ENCODE measurements around the gene REP15. TPM values are rescaled to one million over a fixed set of nuclear protein-coding genes. Genes with fewer than 3 reads are reported as not detected.

The REP15 gene
- total and polyA plus RNA-seq, 2 donors (not counting 1 experiment from before 2014, with no cell fraction given) = 0.78 to 0.99 TPM

DNA sequence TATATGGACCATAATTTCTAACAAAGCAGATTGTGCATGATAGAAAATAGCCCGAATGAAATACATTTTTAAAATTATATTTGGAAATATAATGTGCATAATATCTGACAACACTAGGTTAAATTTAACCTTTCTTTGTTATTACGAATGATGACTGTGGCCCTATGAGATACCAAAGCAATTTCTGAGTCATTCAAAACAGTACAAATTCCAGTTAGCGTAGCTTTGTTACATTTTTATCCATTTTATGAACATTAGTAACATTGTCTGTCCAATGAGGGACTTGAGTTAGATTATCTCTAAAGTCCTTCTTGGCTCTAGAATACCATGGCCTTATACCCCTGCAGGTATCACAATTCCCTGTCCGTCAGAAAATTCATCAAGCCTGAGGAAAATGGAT, 39.0 kb upstream of the REP15 start:
- Histone ChIP-seq H3K9me3 (ENCODE audit: control insufficient read depth, insufficient read depth, low read depth, low read length) (no peaks in the 10 kb centered on the region), H3K27ac (ENCODE audit: insufficient read depth, low read length) (no peak overlapping the region), H4K20me1 (ENCODE audit: control insufficient read depth, extremely low read depth, insufficient read depth, low read length) (no peaks in the 10 kb centered on the region), H3K9ac (ENCODE audit: insufficient read depth, low read length) (no peak overlapping the region), H3K79me2 (ENCODE audit: control insufficient read depth, insufficient read depth, low read length) (no peaks in the 10 kb centered on the region), H3K27me3 (ENCODE audit: control insufficient read depth, insufficient read depth, low read length) (no peaks in the 10 kb centered on the region), H3K36me3 (ENCODE audit: control insufficient read depth, insufficient read depth, low read length) (no peaks in the 10 kb centered on the region), H2AFZ (ENCODE audit: low read length) (no peak overlapping the region), H3K4me2 (ENCODE audit: extremely low read depth, insufficient read depth, low read length) (no peak overlapping the region), H3K4me3 (replicated peaks in 1 of 4; ENCODE audit: control extremely low read depth in 1 of 4, insufficient read depth in 1 of 4, low read depth in 3 of 4, low read length in 4 of 4) (no peak overlapping the region), H3K4me1 (ENCODE audit: control insufficient read depth, extremely low read depth, insufficient read depth, low read length) (no peaks in the 10 kb centered on the region)
- DNase-seq (ENCODE audit: low read depth in 2 of 2) = peak; percentile 25 to 39
- TF ChIP-seq, protein P1, sequence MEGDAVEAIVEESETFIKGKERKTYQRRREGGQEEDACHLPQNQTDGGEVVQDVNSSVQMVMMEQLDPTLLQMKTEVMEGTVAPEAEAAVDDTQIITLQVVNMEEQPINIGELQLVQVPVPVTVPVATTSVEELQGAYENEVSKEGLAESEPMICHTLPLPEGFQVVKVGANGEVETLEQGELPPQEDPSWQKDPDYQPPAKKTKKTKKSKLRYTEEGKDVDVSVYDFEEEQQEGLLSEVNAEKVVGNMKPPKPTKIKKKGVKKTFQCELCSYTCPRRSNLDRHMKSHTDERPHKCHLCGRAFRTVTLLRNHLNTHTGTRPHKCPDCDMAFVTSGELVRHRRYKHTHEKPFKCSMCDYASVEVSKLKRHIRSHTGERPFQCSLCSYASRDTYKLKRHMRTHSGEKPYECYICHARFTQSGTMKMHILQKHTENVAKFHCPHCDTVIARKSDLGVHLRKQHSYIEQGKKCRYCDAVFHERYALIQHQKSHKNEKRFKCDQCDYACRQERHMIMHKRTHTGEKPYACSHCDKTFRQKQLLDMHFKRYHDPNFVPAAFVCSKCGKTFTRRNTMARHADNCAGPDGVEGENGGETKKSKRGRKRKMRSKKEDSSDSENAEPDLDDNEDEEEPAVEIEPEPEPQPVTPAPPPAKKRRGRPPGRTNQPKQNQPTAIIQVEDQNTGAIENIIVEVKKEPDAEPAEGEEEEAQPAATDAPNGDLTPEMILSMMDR (conservative IDR thresholded peaks at IDR 0.05 in 1 of 2, IDR thresholded peaks at IDR 0.05 in 1 of 2; ENCODE audit: low read depth in 1 of 2, low read length in 2 of 2) = no peak
- no peak for TF ChIP-seq EZH2 (IDR thresholded peaks at IDR 0.05; ENCODE audit: low read length, missing control alignments)

DNA sequence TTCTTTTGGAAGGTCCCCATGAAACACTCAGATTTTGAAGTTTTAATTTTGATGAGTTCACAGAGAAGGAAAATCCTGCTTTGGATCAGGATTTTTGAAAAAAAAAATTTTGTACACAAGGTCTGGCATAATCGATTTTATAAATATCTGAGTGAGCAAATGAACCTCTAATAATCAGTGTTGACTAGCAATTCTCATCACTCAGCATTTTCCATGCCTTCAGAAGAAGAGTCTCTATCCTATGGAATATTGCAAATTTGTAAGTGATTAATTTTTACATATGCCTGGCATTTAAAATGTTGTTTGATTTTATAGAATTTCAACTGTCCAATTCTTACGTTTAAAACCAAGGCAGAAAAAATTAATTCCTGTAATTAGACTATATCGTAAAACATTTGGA, 30.5 kb upstream of the REP15 start:
- H4K20me1 ChIP-seq (ENCODE audit: control insufficient read depth, extremely low read depth, insufficient read depth, low read length) = no peaks in the 10 kb centered on the region
- no peaks in the 10 kb centered on the region for H3K9me3 ChIP-seq (ENCODE audit: control insufficient read depth, insufficient read depth, low read depth, low read length)
- peaks cover 5% of the 10 kb centered on the region for H3K36me3 ChIP-seq (ENCODE audit: control insufficient read depth, insufficient read depth, low read length)
- H2AFZ ChIP-seq (ENCODE audit: low read length) = no peak overlapping the region
- H3K9ac ChIP-seq (ENCODE audit: insufficient read depth, low read length) = no peak overlapping the region
- H3K27ac ChIP-seq (ENCODE audit: insufficient read depth, low read length) = no peak overlapping the region
- H3K4me3 ChIP-seq (replicated peaks in 1 of 4; ENCODE audit: control extremely low read depth in 1 of 4, insufficient read depth in 1 of 4, low read depth in 3 of 4, low read length in 4 of 4) = no peak overlapping the region
- no peaks in the 10 kb centered on the region for H3K27me3 ChIP-seq (ENCODE audit: control insufficient read depth, insufficient read depth, low read length)
- H3K4me2 ChIP-seq (ENCODE audit: extremely low read depth, insufficient read depth, low read length) = no peak overlapping the region
- TF ChIP-seq, protein P1 (conservative IDR thresholded peaks at IDR 0.05 in 1 of 2, IDR thresholded peaks at IDR 0.05 in 1 of 2; ENCODE audit: low read depth in 1 of 2, low read length in 2 of 2) = no peak
- no peak for TF ChIP-seq EZH2 (IDR thresholded peaks at IDR 0.05; ENCODE audit: low read length, missing control alignments)
- no peak for DNase-seq (ENCODE audit: low read depth in 2 of 2)
- no peaks in the 10 kb centered on the region for H3K79me2 ChIP-seq (ENCODE audit: control insufficient read depth, insufficient read depth, low read length)
- no peaks in the 10 kb centered on the region for H3K4me1 ChIP-seq (ENCODE audit: control insufficient read depth, extremely low read depth, insufficient read depth, low read length)

DNA sequence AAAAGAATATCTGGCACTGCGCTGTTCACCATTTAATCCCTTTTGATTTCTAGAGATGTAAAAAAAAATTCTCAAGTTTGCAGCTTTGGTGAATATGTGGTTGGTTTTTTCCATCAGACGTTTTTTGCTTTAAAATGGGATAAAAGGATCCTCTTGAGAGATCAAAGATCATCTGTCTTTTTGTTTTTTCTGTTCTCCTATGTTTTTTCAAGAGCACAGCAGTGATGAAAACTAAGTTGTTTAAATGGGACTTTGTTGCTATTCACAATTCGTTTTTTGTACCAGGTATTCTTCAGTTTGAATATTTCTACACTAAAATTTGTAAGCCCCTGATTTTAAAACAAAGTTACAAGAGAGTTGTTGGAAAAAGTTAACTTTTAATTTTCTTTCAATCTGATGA, 29.7 kb upstream of the REP15 start:
- no peaks in the 10 kb centered on the region for H4K20me1 ChIP-seq (ENCODE audit: control insufficient read depth, extremely low read depth, insufficient read depth, low read length)
- H3K9me3 ChIP-seq (ENCODE audit: control insufficient read depth, insufficient read depth, low read depth, low read length) = no peaks in the 10 kb centered on the region
- no peaks in the 10 kb centered on the region for H3K27me3 ChIP-seq (ENCODE audit: control insufficient read depth, insufficient read depth, low read length)
- DNase-seq (ENCODE audit: low read depth in 2 of 2) = no peak
- peaks cover 5% of the 10 kb centered on the region for H3K36me3 ChIP-seq (ENCODE audit: control insufficient read depth, insufficient read depth, low read length)
- H3K79me2 ChIP-seq (ENCODE audit: control insufficient read depth, insufficient read depth, low read length) = no peaks in the 10 kb centered on the region
- no peak overlapping the region for H2AFZ ChIP-seq (ENCODE audit: low read length)
- H3K27ac ChIP-seq (ENCODE audit: insufficient read depth, low read length) = no peak overlapping the region
- no peak overlapping the region for H3K4me3 ChIP-seq (replicated peaks in 1 of 4; ENCODE audit: control extremely low read depth in 1 of 4, insufficient read depth in 1 of 4, low read depth in 3 of 4, low read length in 4 of 4)
- no peak overlapping the region for H3K9ac ChIP-seq (ENCODE audit: insufficient read depth, low read length)
- H3K4me2 ChIP-seq (ENCODE audit: extremely low read depth, insufficient read depth, low read length) = no peak overlapping the region
- no peaks in the 10 kb centered on the region for H3K4me1 ChIP-seq (ENCODE audit: control insufficient read depth, extremely low read depth, insufficient read depth, low read length)
- TF ChIP-seq EZH2 (IDR thresholded peaks at IDR 0.05; ENCODE audit: low read length, missing control alignments) = no peak
- TF ChIP-seq, protein P1 (conservative IDR thresholded peaks at IDR 0.05 in 1 of 2, IDR thresholded peaks at IDR 0.05 in 1 of 2; ENCODE audit: low read depth in 1 of 2, low read length in 2 of 2) = no peak

Data from fibroblast of lung (primary cell).